GM13977 (cell line): Measurements from ENCODE around the gene NFE2L3.
"Not testable (repeated sequence)": the region's sequence is repeated elsewhere in the genome, so short reads cannot be mapped to it uniquely, and the experiment has no call there.

Experiments
- DNase-seq: peaks from one replicate; pipeline ENCODE4 v3.0.0; 2012; ENCODE audit warnings: low spot score
- in situ Hi-C: fragments of 300-500 bp; cut with MboI; formaldehyde crosslinking; loops from one replicate; pipeline ENCODE4 v1.12.0; 2022; ENCODE audit warnings: low sequenced_read_pairs, low pct_unique_long_range_greater_than_20kb, mixed read lengths, inconsistent platforms; ENCODE audit not compliant: unreplicated experiment
- TF ChIP-seq, protein P1 (sequence below): IDR thresholded peaks from 2 replicates; pipeline ENCODE4 v1.5.1; 2012; ENCODE audit warnings: mild to moderate bottlenecking, control low read depth; ENCODE audit not compliant: insufficient read depth; ENCODE audit errors: extremely low read depth, missing control alignments

NFE2L3 gene

DNA sequence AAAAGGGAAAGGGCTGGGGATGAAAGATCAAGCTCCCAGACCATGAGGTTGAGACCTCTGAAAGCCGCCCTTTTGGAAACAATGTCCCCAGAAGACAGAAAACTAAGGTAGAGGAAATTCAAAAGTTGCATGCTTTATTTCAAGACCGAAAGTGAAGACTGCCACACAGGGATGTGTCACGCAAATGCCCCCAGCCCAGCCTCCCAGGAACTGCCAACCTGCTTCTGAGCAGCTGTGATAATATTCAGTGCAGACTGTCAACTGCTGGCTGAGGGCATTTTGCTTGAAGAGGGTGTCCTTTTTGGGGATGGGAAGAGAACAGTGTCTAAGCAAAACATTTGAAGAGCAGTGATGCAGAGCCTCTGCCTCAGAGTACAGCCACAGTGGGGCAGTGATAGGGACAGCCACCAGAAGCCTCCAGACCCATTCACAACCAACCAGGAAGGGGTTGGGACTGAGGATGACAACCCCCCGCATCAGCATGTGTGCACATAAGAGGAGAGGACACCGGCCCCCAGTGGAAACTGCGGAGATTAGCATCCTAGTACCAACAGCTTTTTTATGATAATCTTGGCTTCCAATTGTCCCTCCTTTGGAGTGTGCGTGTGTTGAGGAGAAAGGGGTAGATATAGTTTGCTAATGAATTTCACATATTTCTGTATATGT lies 34.7 kb upstream of the NFE2L3 start:
- in situ Hi-C loops = no loop called here
- TF ChIP-seq, protein P1, sequence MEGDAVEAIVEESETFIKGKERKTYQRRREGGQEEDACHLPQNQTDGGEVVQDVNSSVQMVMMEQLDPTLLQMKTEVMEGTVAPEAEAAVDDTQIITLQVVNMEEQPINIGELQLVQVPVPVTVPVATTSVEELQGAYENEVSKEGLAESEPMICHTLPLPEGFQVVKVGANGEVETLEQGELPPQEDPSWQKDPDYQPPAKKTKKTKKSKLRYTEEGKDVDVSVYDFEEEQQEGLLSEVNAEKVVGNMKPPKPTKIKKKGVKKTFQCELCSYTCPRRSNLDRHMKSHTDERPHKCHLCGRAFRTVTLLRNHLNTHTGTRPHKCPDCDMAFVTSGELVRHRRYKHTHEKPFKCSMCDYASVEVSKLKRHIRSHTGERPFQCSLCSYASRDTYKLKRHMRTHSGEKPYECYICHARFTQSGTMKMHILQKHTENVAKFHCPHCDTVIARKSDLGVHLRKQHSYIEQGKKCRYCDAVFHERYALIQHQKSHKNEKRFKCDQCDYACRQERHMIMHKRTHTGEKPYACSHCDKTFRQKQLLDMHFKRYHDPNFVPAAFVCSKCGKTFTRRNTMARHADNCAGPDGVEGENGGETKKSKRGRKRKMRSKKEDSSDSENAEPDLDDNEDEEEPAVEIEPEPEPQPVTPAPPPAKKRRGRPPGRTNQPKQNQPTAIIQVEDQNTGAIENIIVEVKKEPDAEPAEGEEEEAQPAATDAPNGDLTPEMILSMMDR = no peak
- DNase-seq = no peak

DNA sequence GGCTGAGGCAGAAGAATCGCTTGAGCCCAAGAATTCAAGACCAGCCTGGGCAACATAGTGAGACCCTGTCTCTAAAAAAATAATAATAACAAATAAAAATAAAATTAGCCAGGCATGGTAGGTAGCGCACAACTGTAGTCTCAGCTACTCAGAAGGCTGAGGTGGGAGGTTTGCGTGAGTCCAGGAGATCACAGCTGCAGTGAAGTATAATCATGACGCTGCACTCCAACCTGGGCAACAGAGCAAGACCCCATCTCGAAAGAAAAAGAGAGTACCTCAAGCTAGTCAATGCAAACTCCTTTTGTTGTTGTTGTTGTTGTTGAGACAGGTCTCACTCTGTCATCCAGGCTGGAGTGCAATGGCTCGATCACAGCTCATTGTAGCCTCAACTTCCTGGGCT lies 34.0 kb upstream of the NFE2L3 start:
- DNase-seq = no peak
- in situ Hi-C loops = no loop called here
- TF ChIP-seq, protein P1 = no peak

DNA sequence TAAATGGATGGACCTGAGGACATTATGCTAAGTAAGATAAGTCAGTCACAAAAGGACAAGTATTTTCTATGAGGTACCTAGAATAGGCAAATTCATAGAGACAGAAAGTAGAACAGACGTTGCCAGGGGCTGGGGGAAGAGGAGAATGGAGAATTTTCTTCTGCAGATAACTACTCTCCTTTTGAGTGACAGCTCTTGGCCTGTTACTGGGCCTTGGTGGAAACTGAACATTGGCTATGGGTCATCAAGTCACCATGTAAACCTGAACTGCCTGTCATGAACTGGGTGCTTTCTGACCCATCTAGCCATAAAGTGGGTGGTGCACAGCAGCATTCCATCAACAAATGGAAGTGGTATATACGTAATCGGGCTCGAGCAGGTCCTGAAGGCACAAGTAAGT lies 29.3 kb upstream of the NFE2L3 start:
- TF ChIP-seq, protein P1 = no peak
- DNase-seq = no peak
- in situ Hi-C loops = no loop called here

DNA sequence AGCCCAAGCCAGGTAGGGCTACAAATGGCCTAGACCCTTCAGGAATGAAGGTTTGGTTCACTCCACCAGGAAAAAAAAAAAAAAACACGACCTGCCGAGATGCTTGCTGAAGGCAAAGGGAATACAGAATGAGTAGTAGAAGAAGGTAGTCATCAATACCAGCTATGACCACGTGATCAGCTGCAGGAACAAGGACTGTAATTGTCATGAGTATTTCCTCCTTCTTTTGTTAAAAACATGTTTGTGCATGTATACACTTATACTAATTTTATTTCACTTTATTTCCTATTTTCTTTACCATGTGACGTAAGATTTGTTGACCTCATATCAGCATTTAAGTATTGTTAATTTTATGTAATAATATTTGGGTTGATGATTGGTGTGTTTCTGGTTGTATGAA lies 27.2 kb upstream of the NFE2L3 start:
- in situ Hi-C loops, DNase-seq: not testable (repeated sequence)

DNA sequence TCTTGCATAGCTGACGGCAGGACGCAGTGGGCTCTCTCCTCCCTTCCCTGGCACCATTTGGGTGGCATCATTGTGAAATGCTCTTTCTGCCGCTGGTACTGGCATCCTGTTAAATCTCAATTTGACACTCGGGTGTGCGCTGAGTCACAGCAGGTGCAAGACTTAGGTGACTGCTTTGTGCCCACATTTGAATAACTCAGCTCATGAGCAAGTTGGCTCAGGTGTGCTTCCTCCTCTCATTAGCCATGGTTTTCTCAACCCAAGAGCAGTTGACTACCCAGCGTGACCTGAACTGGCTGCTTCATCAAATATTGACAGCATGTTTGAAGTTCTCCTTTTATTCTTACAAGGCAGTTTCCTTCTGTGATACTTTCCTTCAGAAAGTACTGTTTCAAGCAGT lies 24.6 kb upstream of the NFE2L3 start:
- TF ChIP-seq, protein P1 = no peak
- no peak for DNase-seq
- in situ Hi-C loops = no loop called here

DNA sequence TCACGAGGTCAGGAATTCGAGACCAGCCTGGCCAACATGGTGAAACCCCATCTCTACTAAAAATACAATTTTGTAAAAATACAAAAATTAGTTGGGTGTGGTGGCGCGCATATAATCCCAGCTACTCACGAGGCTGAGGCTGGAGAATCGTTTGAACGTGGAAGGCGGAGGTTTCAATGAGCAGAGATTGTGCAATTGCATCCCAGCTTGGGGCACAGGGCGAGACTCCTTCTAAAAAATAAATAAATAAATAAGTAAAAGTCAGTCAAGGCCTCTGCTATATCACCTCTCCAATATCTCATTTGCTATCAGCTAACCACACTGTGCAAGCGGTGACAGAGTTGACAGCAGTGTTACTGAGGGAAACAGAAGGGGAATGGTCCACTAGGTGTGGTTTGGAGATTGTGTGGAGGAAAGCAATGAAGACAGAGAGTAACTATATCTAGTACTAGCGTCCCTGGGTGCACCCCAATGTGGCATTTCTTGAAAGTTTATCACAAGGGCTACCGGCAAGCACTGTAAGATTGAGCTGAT lies 20.9 kb upstream of the NFE2L3 start:
- TF ChIP-seq, protein P1 = no peak
- in situ Hi-C loops = no loop called here
- DNase-seq = no peak

DNA sequence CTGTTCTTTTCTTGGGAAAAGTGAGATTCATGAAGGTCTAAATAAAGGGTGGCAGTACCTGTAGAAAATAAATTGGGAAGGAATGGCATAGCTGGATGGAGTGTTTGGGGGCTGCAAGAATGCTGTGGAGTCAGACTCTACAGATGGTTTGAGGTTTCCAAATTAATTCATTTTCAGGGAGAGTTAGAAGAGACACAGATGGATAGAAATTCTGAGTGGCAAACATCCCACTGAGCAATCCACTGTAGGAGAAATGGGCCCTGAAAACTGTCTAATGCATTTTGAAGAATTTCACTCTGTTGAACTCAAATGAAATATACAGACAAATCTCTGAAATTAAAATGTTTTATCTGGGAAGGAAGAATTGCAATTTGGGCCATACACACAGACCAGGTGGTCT lies 16.9 kb upstream of the NFE2L3 start:
- no peak for DNase-seq
- TF ChIP-seq, protein P1 = no peak
- in situ Hi-C loops = no loop called here
